Pons (tissue), 1 donor: ENCODE data around the gene ZSCAN25.
"Not testable (repeated sequence)": the region's sequence is repeated elsewhere in the genome, so short reads cannot be mapped to it uniquely, and the experiment has no call there.

Experiments used
- DNase-seq: peaks from one replicate; pipeline ENCODE4 v3.0.0-alpha.2; 2016; ENCODE audit warnings: low spot score

ZSCAN25 gene

DNA sequence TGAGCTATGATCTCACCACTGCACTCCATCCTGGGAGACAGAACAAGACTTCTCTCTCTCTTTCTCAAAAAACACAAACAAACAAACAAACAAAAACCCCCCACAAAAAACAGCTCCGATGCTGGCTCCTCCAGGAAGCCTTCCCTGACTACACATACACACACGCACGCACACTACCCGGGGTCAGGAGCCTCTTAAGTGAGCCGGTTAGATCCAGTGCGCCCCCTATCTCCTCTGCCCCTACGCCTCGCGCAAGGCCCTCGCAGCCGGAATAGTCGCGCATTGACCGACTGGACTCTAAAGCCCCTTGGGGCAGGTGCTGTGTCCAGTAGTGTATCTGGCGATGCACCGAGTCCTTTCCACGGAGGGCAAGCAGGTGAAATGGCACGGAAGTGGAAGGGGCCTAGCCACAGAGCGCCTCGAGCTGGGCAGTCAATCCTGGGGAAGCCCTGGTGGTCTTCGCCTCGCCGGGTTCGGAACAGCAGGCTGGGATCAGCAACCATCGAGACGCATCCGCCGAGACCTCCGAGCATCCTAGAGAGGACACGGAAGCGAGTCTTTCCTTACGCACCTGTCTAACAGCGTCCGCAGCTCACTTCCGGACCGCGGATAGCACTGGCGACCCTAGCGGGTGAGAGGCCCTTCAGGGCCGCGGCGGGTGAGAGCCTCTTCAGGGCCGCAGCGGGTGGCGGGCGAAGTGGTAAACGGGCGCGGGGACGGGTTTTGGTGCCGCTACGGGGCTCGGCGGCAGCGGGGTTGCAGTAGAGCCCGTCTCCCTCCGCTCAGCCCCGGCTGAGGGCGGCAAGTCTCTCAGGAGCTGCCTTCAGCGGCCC is at the start of gene ZSCAN25:
ZSCAN25 (plus strand) TSS at position 588 of the 833 bp plus-strand sequence. CDS start 2,661 bp downstream, outside the sequence.
- DNase-seq: peak; percentile 84

DNA sequence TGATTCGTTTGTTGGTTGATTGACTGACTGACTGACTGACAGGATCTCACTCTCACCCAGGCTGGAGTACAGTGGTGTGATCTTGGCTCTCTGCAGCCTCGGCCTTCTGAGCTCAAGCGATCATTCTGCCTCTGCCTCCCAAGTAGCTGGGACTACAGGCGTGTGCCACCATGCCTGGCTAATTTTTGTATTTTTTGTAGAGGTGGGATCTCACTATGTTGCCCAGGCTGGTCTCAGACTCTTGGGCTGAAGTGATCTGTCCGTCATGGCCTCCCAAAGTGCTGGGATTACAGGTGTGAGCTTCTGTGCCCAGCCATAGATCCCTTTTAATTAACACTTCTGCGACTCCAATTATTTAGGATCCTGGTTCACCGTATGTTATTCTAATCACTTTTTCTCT is 48.0 kb upstream of the ZSCAN25 start:
- not testable (repeated sequence) for DNase-seq

DNA sequence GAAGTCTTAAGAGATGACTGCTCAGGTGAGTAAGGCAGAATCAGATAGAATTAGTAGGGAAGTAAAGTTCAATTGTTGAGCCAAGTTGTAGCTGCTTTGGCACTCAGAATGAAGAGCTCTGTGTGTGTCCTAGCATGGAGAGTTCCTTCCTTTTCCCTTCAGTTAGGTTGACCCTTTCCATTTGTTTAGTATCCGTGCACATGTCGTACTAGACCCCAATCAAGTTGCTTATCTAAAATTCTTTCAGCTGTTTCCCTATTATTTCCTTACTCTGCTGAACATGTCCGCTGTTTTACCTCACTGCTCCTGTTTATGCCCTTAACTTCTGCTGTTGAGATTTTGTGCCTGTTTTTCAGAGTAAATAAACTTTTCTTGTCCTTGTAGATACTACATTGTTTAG is 45.0 kb upstream of the ZSCAN25 start:
- DNase-seq: no peak

DNA sequence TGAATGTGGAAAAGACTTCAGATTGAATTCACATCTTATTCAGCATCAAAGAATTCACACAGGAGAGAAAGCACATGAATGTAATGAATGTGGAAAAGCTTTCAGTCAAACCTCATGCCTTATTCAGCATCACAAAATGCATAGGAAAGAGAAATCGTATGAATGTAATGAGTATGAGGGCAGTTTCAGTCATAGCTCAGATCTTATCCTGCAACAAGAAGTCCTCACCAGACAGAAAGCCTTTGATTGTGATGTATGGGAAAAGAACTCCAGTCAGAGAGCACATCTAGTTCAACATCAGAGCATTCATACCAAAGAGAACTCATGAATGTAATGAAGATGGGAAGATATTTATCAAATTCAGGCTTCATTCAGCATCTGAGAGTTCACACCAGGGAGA is 43.5 kb upstream of the ZSCAN25 start:
- DNase-seq: no peak

DNA sequence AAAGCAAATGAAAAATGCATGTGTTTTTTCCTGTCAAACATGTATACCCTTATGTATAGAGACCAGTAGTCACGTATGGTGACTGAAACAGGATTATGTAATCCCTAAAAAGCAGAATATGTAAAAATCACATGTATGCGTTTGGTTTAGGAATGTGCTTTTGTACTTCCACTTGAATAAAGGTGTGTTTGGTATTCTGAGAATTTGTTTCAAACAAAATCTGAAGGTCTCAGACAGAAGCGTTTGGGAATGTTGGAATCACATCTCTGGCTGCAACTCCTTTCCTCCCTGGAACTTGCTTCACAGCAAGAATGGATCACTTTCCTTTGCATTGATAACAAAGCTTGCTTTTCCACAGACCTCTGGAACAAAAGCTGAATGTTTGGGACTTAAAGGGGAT is 40.5 kb upstream of the ZSCAN25 start:
- no peak for DNase-seq

DNA sequence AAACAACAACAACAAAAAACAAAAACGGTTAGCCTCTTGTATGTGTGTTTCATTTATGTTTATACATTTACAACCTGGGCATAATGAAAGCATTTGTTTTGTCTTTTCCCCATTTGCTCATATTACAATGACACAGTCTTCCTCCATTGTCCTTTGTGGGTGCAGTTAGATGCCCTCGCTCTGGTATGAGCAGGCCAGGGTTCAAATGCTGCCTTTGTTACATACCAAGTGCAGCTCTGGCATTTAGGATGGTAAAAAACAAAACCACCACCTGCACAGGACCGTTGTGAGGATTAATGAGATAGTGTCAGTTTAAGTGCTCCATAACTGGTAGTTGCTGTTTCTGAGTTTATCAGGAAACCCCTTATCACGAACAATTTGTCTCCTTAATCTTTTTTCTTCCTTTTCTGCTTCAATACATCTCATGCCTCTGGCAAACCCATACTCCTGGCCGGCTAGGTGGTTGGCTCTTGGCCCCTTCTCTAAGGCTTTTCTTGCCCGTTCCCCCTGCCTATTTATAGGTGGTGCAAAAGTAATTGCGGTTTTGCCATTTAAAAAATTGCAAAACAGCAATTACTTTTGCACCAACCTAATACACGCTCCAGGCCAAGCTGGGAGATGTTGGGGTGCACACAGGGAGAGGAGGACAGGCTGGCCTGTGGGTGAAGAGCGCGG is 37.3 kb upstream of the ZSCAN25 start:
- DNase-seq: peak; percentile 81

DNA sequence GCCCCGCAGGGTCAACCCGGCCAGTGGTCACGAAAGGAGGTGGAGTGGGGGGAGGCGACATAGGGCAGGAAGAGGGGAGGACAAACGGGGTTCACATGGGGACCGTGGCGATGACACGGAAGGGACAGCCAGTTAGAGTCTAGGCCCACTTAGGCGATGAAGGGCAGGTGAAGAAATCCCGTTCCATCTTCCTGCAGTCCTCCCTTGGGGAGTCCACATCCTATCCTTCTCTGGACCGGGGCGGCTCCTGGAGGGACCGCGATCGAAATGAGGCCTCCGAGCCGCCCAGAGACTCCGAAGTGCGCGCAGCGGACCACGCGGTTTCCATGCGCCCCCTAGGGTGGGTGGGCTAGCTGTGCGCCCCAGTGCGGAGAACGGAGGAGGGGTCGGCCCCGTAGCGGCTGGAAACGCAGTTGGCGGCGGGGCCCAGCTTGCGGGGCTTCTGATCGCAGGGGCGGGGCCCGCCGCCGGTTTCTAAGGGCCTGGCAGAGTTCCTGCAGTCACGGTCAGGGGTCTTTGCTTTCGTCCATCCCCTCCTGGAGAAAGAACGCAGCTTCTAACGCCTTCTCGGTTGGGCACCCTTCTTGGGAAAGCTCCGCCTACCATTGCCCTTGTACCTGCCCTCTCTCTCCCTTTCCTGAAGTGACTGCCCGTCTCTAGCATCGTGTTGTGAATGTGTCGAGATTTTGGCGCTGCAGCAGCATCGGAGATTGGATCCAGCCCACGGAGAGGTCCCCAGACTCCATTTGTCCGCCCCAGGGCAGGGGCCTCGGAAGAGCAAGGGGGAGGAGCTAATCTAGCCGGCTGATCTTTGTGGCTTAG is 36.6 kb upstream of the ZSCAN25 start:
- DNase-seq: no peak

DNA sequence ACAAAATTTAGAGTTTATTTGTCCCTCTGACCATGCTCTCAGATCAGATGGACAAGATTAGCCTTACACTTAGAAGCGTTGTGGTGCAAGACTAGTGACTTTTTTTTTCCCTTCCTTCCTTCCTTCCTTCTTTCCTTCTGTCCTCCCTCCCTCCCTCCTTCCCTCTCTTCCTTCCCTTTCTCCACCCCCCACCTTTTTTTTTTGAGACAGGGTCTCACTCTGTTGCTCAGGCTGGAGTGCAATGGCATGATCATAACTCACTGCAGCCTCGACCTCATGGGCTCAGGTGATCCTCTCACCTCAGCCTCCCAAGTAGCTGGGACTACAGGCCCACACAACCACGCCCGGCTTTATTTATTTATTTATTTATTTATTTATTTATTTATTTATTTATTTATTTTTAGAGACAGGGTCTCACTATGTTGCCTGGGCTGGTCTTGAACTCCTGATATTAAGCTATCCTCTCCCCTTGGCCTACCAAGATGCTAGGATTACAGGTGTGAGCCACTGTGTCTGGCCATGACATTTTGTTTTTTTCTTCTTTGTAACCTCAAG is 35.9 kb upstream of the ZSCAN25 start:
- not testable (repeated sequence) for DNase-seq

DNA sequence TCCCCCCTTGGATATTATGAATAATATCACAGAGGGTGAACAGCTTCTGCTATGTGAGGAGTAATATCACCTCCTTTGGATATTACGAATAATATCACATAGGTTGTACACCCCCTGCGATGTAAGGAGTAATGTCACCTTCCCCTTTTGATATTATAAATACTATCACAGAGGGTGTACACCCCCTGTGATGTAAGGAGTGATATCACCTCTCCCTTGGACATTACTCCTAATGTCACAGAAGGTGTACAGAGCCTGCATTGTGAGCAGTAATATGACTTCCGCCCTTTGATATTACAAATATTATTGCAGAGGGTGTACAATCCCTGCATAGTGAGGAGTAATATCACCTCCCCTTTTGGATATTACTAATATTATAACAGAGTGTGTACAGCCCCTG is 27.9 kb upstream of the ZSCAN25 start:
- DNase-seq: no peak

DNA sequence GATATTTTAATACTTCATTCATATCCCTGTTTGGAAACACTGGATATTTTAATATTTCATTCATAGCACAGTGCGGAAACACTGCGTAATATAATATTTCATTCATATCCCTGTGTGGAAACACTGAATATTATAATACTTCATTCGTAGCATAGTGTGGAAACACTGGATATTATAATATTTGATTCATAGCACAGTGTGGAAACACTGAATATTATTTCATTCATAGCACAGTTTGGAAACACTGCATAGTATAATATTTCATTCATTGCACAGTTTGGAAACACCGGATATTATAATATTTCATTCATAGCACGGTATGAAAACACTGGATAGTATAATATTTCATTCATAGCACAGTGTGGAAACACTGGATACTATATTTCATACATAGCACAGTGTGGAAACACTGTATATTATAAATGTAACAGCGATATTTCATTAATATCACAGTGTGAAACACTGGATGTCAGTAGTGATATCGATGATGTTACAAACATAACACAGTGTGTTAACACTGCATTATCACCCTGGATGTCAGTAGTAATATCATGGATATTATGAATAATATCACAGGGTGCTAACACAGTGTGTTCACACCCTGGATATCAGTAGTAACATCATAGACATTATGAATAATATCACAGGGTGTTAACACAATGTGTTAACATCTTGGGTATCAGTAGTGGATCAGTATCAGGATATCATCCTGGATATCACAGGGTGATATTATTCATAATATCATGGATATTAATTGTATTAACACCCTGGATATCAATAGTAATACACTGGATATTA is 21.6 kb upstream of the ZSCAN25 start:
- DNase-seq: no peak

DNA sequence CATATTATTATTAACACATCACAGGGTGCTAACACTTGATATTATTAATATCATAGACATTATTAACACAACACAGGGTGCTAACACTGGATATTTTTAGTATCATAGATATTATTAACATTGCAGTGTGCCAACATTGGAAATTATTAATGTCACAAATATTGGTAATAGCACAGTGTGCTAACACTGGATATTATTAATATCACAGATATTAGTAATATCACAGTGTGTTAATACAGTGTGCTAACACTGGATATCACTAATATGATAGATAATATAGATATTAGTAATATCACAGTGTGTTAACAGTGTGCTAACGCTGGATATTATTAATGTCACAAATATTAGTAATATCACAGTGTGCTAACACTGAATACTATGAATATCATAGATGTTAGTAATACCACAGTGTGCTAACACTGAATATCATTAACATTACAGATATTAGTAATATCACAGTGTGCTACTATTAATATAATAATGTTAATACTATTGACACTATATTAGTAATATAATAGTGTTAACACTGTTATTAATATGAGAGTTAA is 20.3 kb upstream of the ZSCAN25 start:
- DNase-seq: no peak

DNA sequence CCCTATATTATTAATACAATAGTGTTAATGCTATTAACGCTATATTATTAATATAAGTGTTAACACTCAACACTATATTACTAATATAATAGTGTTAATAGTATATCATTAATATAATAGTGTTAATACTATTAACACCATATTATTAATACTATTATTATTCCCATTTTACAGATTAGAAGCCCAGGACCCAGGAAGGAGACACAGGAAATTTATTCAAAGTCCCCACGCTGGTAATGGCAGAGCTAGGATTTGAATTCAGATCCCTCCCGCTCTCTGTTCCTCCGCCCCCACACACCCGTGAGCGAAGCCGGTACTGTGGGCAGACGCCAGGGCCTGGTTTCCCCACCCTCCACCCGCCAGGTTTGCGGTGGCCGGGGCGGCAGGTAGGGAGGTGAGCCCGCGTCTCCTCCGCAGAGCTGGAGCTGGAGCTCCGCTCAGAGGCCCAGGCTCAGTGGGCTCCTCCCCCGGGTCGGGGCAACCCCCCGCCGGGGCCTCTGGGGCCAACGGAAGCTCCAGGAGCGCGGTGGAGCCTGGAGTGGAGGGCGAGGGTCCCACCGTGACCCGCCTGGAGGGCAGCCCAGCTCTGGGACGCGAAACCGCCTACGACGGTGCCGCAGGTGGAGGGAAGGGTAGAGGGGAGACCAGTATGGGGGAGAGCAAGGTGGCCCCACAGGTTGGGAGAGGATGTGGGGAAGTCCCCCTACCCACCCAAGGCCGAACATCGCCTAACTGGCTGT is 18.8 kb upstream of the ZSCAN25 start, which contains the start of gene TMEM225B:
TMEM225B (plus strand) TSS at position 506 of the 740 bp plus-strand sequence. CDS start 6,122 bp downstream, outside the sequence.
- DNase-seq: no peak

DNA sequence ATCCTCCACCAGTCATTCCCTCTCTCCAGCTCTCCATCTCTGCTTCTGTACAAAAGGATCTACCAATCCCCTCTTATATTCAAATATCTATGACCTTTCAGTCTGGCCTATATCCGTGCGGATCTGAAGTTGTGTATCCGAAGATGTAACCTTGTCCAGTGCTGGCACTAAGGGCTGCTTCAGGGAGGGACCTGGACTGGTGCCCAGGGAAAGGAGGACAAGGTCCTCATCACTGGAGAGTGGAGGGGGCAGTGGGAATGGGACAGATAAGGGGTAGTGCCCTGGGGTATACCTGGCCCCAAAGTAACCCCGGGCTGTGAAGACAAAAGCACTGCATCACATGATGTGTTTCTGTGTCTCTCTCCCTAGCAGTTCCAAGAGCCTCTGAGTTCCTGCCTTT is 16.9 kb upstream of the ZSCAN25 start:
- no peak for DNase-seq

DNA sequence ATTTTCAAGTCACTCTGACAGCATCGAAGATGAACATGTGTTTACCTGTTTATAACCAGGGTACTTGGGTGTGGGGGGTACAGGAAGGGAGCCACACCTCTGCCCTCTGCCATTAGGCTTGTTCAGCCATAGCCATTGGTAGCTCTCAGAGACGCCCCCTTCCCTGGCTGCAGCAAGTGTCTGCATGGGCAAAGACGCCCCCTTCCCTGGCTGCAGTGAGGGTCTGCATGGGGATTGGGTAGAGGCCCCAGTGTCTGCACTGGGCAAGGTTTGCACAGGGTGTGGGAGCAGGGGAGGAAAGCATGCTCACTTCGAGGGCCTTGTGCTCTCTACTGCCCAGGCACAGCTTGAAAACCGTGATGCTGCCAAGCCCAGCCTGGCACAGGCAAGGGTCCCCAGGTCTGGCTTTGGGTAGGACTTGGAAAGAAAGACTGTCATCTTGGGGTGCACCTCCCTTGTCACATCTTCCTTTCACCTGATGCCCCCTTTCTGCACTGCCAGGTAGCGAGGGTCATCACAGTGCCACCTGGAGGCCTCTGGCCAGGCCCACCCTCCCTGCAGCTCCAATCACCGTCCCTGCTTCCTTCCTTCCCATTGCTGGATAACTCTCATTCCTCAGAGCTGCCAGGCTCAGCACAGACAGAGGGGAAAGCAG is 15.0 kb upstream of the ZSCAN25 start:
- no peak for DNase-seq

DNA sequence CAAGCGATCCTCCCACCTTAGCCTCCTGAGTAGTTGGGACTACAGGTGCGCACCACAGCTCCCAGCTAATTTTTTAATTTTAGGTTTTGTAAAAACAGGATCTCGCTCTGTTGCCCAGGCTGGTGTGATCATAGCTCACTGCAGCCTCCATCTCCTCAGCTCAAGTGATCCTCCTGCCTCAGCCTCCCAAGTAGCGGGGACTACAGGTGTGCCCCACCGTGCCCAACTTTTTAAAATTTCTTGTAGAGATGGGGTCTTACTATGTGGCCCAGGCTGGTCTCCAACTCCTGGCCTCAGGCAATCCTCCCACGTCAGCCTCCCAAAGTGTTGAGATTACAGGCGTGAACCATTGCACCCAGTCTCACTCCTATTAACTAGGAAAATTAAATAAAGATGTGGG is 11.2 kb upstream of the ZSCAN25 start:
- DNase-seq: no peak

DNA sequence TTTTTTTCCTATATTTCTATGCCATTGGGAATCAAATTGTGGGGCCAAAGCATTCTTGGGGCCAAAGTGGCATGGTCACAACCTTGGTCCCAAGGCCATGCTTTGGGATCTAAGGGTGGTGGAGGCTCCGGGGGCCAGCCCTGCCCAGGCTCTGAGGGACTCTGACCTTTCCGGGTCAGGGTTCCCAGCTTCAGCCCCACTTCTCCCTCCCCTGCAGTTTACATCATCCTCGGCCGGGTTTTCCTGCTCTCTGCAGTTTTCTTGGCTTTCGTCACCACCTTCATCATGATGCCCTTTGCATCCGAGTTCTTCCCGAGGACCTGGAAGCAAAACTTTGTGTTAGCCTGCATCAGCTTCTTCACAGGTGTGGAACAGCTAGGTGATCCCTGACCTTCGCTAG is 10.2 kb upstream of the ZSCAN25 start:
- DNase-seq: no peak

DNA sequence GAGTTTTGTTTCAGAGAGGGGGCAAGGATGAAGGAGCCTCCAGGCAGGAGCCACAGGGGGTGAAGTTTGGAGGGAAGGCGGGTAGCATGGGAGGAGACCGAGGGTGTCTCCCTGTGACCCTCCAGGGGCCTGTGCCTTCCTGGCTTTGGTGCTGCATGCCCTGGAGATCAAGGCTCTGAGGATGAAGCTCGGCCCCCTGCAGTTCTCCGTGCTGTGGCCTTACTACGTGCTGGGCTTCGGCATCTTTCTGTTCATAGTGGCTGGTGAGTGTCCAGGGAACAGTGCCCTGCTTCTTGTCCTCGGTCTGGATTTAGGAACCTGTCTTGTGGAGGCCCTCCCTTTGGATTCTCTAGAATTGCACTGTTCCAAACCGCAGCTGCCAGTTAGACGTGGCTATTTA is 9.2 kb upstream of the ZSCAN25 start:
- no peak for DNase-seq

DNA sequence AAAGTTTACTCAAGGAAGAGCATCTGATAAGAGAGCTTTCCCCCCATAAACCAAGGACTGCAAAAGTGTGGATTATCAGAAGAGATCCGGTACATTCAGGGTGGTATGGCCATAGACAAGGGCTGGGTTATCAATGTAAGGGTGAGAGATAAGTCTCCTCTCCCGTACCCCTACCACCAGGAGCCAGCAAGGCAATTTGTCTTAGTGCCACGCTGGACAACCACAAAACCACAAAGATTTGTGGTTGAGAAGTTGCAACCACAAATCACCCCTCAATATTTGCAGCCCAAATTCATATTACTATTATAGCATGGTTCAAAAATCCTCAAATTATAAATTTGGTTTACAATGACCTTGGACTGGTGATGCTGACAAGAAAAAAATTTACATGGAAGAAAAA is 2.3 kb upstream of the ZSCAN25 start:
- no peak for DNase-seq

DNA sequence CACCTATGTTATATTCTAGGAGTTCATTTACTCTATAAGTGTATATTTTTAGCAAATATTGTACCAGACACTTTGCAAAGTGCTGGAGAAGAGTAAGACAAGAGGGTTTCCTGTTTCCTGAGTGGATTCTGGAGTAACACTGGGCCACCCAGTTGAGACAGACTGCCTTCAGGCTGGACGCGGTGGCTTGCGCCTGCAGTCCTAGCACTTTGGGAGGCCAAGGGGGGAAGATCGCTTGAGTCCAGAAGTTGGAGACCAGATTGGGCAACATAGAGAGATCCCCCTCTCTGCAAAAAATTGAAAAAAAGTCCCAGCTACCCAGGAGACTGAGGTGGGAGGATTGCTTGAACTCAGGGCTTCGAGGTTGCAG is 772 bp upstream of the ZSCAN25 start:
- no peak for DNase-seq
